ENCODE results near the gene DCLK2.

- TF ChIP-seq EZH2phosphoT487 (IDR thresholded peaks at IDR 0.05; ENCODE audit: borderline replicate concordance, low read depth, low read length) (no peak), CTCF (conservative IDR thresholded peaks at IDR 0.05; ENCODE audit: low read length) (no peak)
Measured at GRCh38 chr4:150236626-150237025, 158.4 kb downstream of the DCLK2 start.

Measured in OCI-LY7 (cell line).